Gastrocnemius medialis (tissue), 4 donors: Measurements from ENCODE around the gene DHRS12.
A peak's percentile ranks its signal among the peaks of the same experiment; 100 is the strongest.

Experiments used
- POLR2A ChIP-seq, 2 donors: fragments of 450-650 bp; IDR thresholded peaks; one replicate each; pipeline ENCODE4 v1.6.1; 2017; ENCODE audit warnings: antibody characterized with exemption in 2 of 2, mild to moderate bottlenecking in 2 of 2, moderate library complexity in 2 of 2
- TF ChIP-seq, protein P1 (sequence below), 5 experiments: fragments of 450-650 bp in 3 of 5; fragments of 200-600 bp in 2 of 5; sonication (generic) in 2 of 5; IDR thresholded peaks in 4 of 5; conservative IDR thresholded peaks in 1 of 5; 1 replicate in 4 of 5; 2 replicates in 1 of 5; pipeline ENCODE4 v1.5.1; 2016 to 2019; ENCODE audit warnings: antibody characterized with exemption in 5 of 5, mild to moderate bottlenecking in 3 of 5, moderate library complexity in 3 of 5

DNA sequence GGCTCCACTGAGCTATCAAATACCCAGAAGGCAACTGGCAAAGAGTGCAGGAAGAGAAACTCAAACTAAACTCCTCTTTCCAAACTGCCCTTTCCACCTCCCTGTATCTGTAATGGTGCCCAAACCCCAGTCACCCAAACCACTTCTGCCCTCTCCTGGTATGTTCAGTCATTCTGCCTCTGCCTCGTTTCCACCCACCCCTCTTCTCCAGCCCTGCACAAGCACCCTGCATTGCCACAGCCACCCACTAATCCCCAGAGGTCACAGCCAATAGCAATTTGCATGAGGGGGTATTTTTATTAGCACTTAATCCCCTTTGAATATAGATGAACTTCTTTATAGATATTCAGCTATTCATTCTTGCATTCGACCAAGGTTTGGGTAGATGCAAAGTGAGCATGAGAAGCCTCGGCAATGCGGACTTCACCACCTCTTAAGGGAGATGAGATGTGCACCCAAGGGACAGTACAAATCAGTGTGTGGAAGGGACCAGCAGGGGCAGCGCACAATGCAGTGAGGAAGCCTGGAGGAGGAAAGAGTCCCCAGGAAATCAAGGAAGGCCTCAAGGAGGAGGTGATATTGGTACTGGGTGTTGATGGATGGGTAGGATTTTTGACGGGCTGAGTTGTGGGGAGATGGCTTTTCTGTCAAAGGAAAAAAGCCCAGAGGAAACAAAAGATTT is 28.6 kb upstream of the DHRS12 start:
- TF ChIP-seq, protein P1, sequence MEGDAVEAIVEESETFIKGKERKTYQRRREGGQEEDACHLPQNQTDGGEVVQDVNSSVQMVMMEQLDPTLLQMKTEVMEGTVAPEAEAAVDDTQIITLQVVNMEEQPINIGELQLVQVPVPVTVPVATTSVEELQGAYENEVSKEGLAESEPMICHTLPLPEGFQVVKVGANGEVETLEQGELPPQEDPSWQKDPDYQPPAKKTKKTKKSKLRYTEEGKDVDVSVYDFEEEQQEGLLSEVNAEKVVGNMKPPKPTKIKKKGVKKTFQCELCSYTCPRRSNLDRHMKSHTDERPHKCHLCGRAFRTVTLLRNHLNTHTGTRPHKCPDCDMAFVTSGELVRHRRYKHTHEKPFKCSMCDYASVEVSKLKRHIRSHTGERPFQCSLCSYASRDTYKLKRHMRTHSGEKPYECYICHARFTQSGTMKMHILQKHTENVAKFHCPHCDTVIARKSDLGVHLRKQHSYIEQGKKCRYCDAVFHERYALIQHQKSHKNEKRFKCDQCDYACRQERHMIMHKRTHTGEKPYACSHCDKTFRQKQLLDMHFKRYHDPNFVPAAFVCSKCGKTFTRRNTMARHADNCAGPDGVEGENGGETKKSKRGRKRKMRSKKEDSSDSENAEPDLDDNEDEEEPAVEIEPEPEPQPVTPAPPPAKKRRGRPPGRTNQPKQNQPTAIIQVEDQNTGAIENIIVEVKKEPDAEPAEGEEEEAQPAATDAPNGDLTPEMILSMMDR (IDR thresholded peaks at IDR 0.05 in 4 of 5, conservative IDR thresholded peaks at IDR 0.05 in 1 of 5) = peak; percentile 14 to 58 (median 31)
- no peak for TF ChIP-seq POLR2A (IDR thresholded peaks at IDR 0.05)
